GM15510 (cell line): Measurements from ENCODE around the gene MOGAT3.

Source experiments
- POLR2A ChIP-seq: IDR thresholded peaks from 3 replicates; pipeline ENCODE4 v1.6.1; 2011; ENCODE audit warnings: borderline replicate concordance; ENCODE audit not compliant: insufficient read length; ENCODE audit errors: extremely low read depth

MOGAT3 gene

DNA sequence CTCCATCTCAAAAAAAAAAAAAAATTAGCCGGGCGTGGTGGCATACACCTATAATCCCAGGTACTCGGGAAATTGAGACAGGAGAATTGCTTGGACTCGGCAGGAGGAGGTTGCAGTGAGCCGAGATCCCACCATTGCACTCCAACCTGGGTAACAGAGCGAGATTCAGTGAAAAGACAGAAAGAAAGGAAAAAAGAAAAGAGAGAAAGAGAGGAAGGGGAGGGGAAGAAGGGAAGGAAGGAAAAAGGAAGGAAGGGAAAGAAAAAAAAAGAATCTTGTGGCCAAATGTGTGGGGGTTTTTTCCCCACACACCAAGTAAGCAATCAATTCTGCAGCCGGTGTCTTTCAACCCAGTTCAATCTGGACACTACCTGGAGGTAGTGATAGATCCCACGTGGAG, 11.7 kb downstream of the MOGAT3 start:
- TF ChIP-seq POLR2A = no peak

DNA sequence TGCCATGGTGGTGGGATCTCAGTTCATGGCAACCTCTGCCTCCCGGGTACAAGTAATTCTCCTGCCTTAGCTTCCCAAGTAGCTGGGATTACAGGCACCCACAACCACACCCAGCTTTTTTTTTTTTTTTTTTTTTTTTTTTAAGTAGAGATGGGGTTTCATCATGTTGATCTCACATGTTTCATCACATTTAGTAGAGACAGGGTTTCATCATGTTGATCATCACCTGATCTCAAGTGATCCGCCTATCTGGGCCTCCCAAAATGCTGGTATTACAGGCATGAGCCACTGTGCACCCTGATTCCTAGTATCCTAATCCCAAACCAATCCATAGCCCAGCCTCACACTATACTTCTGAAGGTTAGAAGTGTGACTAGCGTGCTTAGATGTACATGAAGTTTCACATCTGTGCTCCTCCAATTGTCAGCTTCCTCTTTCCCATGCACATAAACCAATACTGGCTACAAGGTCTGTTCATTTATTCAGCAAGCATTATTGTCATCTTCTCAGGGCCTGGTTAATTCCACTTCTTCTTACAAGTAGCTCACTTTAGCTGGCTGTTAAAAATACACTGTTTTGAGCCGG, 13.9 kb downstream of the MOGAT3 start:
- no peak for TF ChIP-seq POLR2A

GRCh38 chr7:101186194-101186593, 14.6 kb downstream of the MOGAT3 start:
- TF ChIP-seq POLR2A = no peak

GRCh38 chr7:101185258-101185839, 15.5 kb downstream of the MOGAT3 start:
- TF ChIP-seq POLR2A = no peak

- no peak for TF ChIP-seq POLR2A
Measured at GRCh38 chr7:101180130-101180755, 20.6 kb downstream of the MOGAT3 start, which contains the start of gene NAT16. TSS of gene NAT16 (minus strand) at chr7:101180293. CDS start at chr7:101174807, 5,486 bp downstream.

DNA sequence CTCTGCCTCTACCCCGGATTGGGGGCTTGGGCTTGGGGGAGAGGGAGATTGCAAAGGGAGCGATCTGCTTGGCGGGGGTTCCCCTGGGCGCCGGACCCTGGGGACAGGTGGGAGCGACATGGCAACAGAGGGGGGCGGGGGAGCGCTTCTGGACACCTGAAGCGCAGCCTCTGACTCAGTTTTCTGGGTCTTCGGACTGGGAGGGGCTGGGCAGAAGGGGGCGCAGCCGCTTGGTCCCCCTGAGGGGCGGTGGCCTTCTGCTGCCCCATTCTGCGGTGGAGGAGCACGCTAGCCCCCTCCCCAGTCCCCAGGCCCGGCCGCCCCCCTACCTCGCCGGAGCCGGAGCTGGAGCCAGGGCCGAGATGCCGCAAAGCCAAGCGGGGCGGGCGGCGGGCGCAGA, 21.1 kb downstream of the MOGAT3 start:
- TF ChIP-seq POLR2A = no peak

DNA sequence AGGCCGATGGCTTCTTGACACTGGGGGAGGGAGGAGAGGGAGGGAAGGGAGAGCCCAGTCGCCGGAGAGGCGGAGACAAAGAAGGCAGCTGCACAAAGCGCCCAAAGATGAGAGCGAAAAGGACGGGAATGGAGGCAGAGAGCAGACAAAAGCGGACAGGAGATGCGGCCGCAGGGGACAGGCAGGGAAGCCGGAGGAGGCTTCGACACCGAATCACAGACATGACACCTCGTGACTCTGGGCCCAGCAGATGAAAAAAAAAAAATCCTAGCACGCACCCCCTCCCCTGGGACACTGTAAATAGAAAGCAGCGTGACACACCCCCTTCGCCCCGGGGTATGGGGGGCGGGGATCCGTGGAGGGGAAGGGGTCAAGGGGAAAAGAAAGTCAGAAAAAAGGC, 21.7 kb downstream of the MOGAT3 start:
- no peak for TF ChIP-seq POLR2A

- TF ChIP-seq POLR2A = no peak
Measured at GRCh38 chr7:101177644-101178043, 23.2 kb downstream of the MOGAT3 start.

DNA sequence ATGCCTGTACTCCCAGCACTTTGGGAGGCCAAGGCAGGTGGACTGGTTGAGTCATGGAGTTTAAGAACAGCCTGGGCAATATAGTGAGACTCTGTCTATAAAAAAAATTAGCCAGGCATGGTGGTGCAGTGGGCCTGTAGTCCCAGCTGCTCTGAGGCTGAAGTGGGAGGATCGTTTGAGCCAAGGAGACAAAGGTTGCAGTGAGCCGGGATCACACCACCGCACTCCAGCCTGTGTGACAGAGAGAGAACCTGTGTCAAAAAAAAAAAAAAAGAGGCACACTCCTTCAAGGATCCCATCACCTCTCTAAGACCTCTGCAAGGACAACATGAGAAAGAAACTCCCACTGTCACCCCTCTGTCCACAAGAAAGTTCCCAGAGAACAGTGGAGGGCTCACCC, 25.2 kb downstream of the MOGAT3 start:
- no peak for TF ChIP-seq POLR2A

GRCh38 chr7:101174322-101174854, 26.4 kb downstream of the MOGAT3 start:
- no peak for TF ChIP-seq POLR2A

DNA sequence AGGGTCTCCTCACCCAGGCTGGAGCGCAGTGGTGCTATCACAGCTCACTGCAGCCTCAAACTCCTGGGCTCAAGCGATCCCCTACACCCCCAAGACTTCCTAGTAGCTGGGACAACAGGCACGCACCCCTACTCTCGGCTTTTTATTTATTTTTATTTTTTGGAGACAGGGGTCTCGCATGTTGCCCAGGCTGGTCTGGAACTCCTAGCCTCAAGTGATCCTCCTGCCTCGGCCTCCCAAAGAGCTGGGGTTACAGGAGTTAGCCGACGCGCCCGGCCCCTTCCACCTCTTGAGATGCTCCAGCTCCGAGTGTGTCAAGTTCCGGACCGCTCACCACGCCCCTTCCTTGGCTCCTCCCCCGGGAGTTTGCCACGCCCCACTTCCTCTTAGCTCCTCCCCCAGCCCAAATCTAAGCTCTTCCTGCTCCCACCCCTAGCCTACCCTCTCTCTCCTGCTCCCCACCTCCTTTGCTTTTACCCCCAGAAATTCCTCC, 27.0 kb downstream of the MOGAT3 start:
- no peak for TF ChIP-seq POLR2A

DNA sequence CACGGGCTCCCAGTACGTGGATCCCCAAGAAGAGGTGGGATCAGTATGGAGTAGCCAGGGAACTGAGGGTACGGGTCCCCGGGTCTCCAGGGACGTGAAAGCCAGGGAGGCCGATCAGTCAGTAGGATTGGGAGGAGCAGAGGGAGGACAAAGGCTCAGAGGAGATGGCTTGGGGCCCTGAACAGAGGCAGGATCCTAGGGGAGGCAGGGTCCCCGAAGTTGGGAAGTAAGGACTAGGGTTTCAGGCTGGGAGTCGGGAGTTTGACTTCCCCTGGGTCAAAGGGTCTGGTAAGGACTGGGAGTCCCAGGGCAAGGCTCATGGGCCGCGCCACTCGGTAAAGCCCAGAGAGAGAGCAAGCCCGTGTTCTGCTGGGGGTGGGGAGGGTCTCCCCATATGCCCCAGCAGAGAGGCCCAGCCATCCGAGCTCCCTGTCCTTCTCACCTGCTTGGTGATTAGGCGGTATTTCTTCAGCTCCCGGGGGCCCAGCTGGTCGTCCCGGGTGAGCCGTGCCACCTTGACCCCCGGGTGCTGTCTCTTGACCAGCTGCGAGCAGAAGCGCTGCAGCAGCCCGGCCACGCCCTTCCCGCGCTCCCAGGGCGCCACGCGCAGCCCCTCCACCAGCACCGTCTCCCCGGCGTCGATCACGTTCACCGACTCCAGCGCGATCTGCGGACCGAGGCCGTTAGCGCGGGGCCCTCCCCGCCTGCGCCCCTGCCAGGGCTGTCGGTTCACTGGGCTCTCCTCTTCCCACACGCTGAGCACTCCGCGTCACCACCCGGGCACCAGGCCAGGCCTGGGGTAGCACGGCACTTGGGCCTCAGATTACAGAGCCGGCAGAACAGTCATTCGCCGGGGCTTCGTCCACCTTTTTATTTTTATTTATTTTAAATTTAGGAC, 27.7 kb downstream of the MOGAT3 start:
- TF ChIP-seq POLR2A = no peak

GRCh38 chr7:101172005-101172853, 28.6 kb downstream of the MOGAT3 start:
- no peak for TF ChIP-seq POLR2A

DNA sequence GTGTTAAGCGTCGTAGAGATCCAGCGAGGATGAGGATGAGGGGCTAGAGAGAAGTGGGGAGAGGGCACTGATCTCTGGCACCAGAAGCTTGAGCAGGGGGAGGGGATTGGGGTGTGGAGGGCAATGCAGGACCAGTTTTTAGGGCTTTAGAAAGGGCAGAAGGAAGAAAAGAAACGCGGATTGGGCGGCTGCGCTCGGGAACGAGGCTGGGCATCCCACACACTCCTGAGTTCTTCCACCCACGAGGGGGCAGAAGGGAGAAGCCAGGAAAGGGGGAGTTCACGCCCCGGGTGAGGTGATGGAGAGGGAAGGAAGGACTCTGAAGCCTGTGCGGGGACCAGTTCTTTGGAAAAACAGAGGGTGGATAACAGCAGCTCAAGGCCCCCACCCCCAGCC, 29.4 kb downstream of the MOGAT3 start:
- TF ChIP-seq POLR2A = no peak
